Measurements from ENCODE around the gene LYL1. TPM values are rescaled to one million over a fixed set of nuclear protein-coding genes. Genes with fewer than 3 reads are reported as not detected.
"Not testable (repeated sequence)": the region's sequence is repeated elsewhere in the genome, so short reads cannot be mapped to it uniquely, and the experiment has no call there.

The LYL1 gene
- total RNA-seq = 1.4 TPM

- ATAC-seq = peak; percentile 42
These were observed at the start of gene LYL1 for GRCh38 chr19:13102666-13103580. Gene LYL1, minus strand, starts transcription at chr19:13102858. Its CDS starts 1,687 bp downstream, at chr19:13101171.

DNA sequence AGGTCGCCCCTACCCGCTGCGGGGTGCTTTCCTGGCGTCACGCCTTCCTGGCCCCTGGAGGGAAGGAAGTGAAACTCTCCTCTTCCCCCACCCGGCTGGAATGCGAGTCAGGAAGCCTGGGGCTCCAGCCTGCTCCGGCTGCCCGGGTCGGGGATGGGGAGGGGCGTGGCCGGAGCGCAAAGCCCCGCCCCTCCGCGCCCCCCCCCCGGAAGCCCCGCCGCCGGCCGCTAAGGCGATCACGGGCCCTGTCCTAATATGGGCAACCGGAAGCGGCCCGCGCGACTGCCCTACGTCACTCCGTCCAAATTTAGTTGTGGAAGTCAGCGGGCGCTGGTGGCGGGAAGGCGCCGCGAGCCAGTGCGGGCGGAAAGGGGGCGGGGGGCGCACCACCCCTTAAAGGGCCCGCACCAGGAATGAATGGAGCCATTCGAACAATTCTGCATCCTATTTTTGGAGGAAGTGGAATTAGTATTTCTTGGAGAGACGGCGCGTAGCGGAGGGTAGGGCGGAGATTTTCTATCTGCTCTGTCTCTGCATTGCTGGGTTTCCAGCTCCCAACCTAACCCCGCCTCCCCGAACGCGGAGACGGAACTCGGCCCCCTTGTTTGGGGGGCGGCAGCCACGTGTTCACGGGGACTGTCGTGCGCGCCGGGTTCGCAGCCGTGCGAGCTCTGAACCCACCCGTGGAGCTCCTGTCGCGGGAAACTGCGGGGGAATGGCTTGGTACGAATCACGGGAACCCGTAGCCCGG lies 49.1 kb upstream of the LYL1 start:
- ATAC-seq = peak; percentile 59

GRCh38 chr19:13150931-13151604 lies 48.4 kb upstream of the LYL1 start:
- ATAC-seq = no peak

GRCh38 chr19:13150187-13150930 lies 47.7 kb upstream of the LYL1 start, which contains the start of the genes IER2 and STX10:
Gene IER2, plus strand, starts transcription at chr19:13150411. Its CDS starts 2,776 bp downstream, at chr19:13153187.
Gene STX10, minus strand, starts transcription at chr19:13150375. Its CDS starts 202 bp downstream, at chr19:13150173.
- ATAC-seq = peak; percentile 65

DNA sequence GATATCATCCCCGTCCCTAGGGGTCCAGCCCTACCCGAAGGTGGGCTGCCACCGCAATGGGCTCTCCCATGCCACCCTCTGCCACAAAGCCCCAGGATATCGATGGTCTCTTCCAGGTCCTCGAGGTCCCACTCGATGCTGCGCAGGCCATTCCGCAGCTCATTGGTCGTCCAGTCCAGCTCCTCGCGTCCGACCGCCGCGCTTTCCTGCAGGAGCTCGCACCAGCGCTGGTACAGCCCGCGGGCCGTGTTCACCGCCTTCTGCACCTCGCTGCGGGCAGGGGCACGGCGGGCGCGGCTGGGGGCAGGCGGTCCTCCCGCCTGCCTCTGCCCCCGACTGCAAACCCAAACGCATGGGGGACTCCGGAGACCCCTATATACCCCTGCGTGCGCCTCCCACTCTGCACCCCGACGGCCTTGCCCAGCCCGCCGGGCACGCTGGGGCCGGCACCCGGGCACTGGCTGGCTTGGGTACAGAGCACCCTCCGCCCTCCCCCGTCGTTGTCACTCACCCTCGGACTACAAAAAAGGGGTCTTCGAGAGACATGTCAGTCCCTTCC lies 47.0 kb upstream of the LYL1 start:
- peak; percentile 0 for ATAC-seq

GRCh38 chr19:13149173-13149627 lies 46.5 kb upstream of the LYL1 start:
- ATAC-seq = not testable (repeated sequence)

- no peak for ATAC-seq
These were observed 44.3 kb upstream of the LYL1 start for GRCh38 chr19:13146763-13147563.

DNA sequence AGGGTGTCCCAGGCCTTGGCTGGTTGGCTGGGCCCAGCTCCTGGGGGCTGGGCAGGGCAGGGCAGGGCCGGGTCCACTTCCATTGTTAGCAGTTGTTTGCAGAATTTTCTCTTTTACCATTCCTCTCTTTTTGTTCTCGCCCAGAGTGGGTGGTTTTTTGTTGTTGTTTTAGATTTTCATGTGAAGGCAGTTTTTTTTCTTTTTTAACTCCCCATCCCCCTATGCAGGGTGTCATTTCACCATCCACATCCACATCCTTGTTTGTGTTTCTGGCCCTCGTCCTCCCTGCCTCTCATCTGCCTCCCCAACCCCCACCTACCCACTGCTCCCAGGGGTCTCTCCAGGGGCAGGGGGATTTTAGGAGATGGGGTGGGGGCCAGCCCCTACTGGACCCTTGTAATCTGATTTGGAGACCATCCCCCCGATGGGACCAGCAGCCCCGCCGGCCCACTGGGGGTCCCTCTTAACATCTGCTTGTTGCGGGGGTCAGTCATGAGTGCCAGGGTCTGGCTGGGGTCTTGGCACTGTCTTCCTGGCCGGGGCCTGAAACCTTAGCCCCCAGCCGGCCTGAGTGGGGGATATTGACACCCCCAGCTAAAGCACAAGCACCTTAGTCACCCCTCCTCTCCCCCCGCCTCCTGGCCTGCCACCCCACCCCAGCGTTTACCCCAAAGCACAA lies 37.1 kb upstream of the LYL1 start:
- ATAC-seq = no peak

DNA sequence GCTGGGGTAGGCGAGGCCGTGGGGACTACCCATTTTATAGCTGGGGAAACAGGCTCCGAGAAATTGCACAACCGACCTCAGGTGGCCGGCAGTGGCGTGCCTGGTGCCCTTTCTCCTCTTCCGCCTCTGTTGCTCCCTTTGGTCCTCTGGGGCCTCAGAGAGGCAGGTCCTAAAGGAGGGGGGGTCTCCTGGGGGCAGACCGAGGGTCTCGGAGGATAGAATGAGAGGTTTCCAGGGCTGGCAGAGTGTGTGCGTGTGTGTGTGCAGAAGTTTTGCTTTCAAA lies 36.2 kb upstream of the LYL1 start:
- ATAC-seq = no peak

DNA sequence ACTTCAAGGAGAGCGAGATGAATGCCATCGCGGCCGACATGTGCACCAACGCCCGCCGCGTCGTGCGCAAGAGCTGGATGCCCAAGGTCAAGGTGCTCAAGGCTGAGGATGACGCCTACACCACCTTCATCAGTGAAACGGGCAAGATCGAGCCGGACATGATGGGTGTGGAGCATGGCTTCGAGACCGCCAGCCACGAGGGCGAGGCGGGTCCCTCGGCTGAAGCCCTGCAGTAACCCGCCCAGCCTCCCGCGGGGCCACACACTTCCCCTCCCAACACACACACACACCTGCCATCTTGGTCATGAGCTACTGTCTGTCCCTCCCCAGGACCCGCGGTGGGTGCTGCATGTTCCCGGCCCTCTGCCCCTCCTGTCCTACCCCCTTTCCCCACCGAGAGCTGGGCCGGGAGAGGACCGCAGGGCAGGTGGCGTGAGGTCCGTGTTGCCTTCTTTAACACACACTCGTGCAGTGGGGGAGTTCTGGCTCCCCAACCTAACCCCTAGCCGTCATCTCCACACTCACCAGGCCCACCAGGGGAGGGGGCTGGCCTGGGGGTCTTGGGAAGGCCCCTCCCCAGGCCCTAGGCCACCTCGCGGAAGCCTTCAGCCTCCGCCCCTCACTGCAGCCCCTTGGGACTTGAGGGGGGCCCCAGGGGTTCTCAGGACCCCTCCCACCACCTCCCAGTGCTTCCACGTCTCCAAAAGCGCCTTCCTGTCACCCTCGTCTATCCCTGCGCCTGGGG lies 35.7 kb upstream of the LYL1 start:
- no peak for ATAC-seq

DNA sequence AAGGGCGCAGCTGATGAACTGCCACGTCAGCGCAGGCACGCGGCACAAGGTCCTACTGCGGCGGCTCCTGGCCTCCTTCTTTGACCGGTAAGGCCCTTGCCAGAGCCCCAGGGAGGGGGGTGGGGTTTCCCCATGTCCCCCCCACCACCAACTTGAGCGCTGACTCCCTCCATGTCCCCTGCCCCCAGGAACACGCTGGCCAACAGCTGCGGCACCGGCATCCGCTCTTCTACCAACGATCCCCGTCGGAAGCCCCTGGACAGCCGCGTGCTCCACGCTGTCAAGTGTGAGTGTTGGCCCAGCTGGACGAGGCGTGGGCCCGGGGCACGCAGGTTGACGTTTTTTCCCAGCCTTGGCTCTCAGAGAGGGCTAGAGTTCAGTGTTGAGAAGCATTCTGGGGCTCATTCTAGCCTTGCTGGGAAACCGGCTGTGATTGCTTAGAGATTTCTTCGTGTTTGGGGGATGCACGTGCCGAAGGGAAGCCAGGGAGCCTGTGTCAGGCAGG lies 34.7 kb upstream of the LYL1 start:
- ATAC-seq = no peak

DNA sequence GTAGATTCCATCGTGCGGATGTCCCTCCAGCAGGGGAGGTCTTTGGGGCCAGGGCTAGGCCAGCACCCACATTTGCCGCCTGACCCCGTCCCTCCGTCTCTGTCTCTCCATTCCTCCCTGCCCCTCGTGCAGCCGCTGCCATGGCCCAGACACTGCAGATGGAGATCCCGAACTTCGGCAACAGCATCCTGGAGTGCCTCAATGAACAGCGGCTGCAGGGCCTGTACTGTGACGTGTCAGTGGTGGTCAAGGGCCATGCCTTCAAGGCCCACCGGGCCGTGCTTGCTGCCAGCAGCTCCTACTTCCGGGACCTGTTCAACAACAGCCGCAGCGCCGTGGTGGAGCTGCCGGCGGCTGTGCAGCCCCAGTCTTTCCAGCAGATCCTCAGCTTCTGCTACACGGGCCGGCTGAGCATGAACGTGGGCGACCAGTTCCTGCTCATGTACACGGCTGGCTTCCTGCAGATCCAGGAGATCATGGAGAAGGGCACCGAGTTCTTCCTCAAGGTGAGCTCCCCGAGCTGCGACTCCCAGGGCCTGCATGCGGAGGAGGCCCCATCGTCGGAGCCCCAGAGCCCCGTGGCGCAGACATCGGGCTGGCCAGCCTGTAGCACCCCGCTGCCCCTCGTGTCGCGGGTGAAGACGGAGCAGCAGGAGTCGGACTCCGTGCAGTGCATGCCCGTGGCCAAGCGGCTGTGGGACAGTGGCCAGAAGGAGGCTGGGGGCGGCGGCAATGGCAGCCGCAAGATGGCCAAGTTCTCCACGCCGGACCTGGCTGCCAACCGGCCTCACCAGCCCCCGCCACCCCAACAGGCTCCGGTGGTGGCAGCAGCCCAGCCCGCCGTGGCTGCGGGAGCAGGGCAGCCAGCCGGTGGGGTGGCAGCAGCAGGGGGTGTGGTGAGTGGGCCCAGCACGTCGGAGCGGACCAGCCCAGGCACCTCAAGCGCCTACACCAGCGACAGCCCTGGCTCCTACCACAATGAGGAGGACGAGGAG lies 32.7 kb upstream of the LYL1 start:
- no peak for ATAC-seq

DNA sequence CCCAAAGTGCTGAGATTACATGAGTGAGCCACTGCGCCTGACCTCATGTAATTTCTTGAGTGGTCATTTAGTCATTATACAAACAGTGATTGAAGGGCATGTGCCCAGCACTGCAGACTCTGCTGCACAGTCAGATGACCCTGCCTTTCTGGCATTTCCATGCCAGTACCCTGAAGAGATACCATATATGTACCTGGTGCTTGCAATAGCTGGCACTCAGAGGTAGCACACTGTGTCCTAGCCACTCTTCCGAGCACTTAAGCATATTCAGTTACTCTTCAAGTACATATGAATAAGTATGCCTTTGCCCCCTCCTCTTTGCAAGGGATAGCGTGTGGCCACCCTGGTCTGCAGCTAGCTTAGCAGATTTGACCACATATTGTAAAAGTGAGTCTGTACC lies 32.0 kb upstream of the LYL1 start:
- ATAC-seq = no peak

- no peak for ATAC-seq
These were observed 30.7 kb upstream of the LYL1 start for GRCh38 chr19:13133241-13133870.

DNA sequence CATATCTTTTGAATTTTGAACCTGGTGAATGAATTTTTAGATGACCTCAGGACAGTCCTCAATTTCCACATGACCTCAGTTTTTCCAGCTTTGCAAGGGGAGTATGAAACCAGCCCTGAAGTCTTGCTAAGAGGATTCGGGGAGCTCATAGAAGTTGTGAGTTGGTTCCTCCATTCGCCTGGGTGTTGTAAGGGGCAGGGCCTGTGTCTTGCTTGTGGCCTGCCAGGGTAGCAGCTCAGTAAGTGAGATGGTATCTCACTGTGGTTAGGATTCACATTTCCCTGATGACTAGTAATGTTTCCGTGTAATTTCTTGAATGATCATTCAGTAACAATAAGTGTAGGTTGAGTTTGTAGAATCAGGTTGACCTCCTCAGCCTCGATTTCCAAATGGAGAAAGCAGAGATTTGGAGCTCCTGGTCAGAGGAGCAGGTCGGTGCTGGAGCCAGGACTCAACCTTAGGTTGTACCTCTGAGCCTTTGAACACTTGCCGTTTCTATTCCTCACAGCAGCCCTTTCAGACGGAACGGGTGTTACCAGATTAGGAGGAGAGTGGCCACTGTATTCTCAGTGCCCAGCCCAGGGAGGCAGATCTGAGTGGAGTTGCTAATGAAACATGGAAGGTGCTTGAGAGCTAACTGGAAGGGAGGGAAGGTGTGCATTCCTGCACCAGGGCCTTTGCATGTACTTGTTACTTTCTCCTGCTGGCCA lies 30.0 kb upstream of the LYL1 start:
- no peak for ATAC-seq

GRCh38 chr19:13130886-13131490 lies 28.3 kb upstream of the LYL1 start:
- ATAC-seq = no peak

- ATAC-seq = no peak
These were observed 26.7 kb upstream of the LYL1 start for GRCh38 chr19:13129384-13129783.

All from esophagus mucosa (tissue), 1 donor.